ENCODE data around the gene C4A.
"Not testable (repeated sequence)": the region's sequence is repeated elsewhere in the genome, so short reads cannot be mapped to it uniquely, and the experiment has no call there.

- not testable (repeated sequence) for TF ChIP-seq ZNF70 (CRISPR knock-in tag; IDR thresholded peaks at IDR 0.05); TOX (CRISPR knock-in tag; IDR thresholded peaks at IDR 0.05; ENCODE audit: borderline replicate concordance); GLIS3 (CRISPR knock-in tag; IDR thresholded peaks at IDR 0.05); PATZ1 (CRISPR knock-in tag; IDR thresholded peaks at IDR 0.05; ENCODE audit: borderline replicate concordance); ZNF565 (CRISPR knock-in tag; conservative IDR thresholded peaks at IDR 0.05; ENCODE audit: low read depth); OSR1 (CRISPR knock-in tag; IDR thresholded peaks at IDR 0.05); ZFP3 (CRISPR knock-in tag; IDR thresholded peaks at IDR 0.05); TCF4 (CRISPR knock-in tag; IDR thresholded peaks at IDR 0.05; ENCODE audit: borderline replicate concordance); RARB (CRISPR knock-in tag; IDR thresholded peaks at IDR 0.05); ARNTL (CRISPR knock-in tag; IDR thresholded peaks at IDR 0.05; ENCODE audit: borderline replicate concordance, low read depth)
These were observed 57.0 kb downstream of the C4A start for GRCh38 chr6:32038878-32039277.
